ENCODE results near the gene CARMIL1.

GRCh38 chr6:25469797-25470388 is 190.7 kb downstream of the CARMIL1 start:
- no peak for TF ChIP-seq POLR2A (IDR thresholded peaks at IDR 0.05)
- peak in 1 of 11 experiments; percentile 15 for TF ChIP-seq CTCF (IDR thresholded peaks at IDR 0.05 in 8 of 11, conservative IDR thresholded peaks at IDR 0.05 in 3 of 11)

Data from spleen (tissue), 7 donors.